ENCODE results near the gene BCL7A.

- TF ChIP-seq CTCF (IDR thresholded peaks at IDR 0.05) (no peak), ZFX (IDR thresholded peaks at IDR 0.05; ENCODE audit: borderline replicate concordance) (no peak)
These were observed 73.3 kb downstream of the BCL7A start for GRCh38 chr12:122094735-122095631.
